ENCODE results near the gene STRAP. TPM values are rescaled to one million over a fixed set of nuclear protein-coding genes. Genes with fewer than 3 reads are reported as not detected.
A peak's percentile ranks its signal among the peaks of the same experiment; 100 is the strongest.

The STRAP gene
- total RNA-seq, 1 experiment from 2014 or later = 205 TPM

DNA sequence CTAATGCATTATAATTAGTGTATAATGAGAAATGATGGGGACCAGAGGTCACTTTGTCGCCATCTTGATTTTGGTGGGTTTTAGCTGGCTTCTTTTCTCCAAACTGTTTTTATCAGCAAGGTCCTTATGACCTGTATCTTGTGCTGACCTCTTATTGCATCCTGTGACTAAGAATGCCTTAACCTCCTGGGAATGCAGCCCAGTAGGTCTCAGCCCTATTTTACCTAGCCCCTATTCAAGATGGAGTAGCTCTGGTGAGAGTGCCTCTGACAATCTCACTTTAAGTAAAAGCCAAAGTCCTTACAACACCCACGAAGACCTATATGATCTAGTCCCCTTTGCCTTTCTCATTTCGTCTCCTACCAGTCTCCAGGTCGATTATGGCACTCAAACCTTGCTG is 28.3 kb upstream of the STRAP start:
- POLR2A ChIA-PET (ENCODE audit: unreplicated experiment) = no interaction called here
- Histone ChIP-seq H3K27ac (no peak overlapping the region), H3K36me3 (ENCODE audit: low read depth) (no peaks in the 10 kb centered on the region), H3K4me2 (no peak overlapping the region), H3K4me1 (replicated peaks; ENCODE audit: insufficient read depth) (peaks cover 26% of the 10 kb centered on the region), H3K4me3 (no peak overlapping the region), H3K27me3 (ENCODE audit: insufficient read depth, low read depth) (no peaks in the 10 kb centered on the region), H4K20me1 (ENCODE audit: insufficient read depth) (no peaks in the 10 kb centered on the region), H3K9me2 (ENCODE audit: insufficient read depth) (no peaks in the 10 kb centered on the region), H3K79me2 (ENCODE audit: low read depth) (no peaks in the 10 kb centered on the region), H3F3A (ENCODE audit: insufficient read depth, low read depth) (peaks cover 14% of the 10 kb centered on the region; the same call in 1 of the 2 replicates), H3K9me3 (ENCODE audit: insufficient read depth, low read depth) (no peaks in the 10 kb centered on the region), H2AFZ (no peak overlapping the region)
- intact Hi-C loops (cut with micrococcal nuclease; ENCODE audit: unreplicated experiment) = loop anchor here (2.0 kb wide), 1 partner anchor 191 kb away; no protein-coding TSS in a partner anchor
- DNase-seq = no peak
- no TSS peak for BruUV-seq (replicated peaks)
- CTCF ChIA-PET = interaction anchor here (0.6 kb wide), 1 partner anchor 51 kb away, joined by 4 read pairs; no protein-coding TSS in a partner anchor
- TF ChIP-seq, protein P1, sequence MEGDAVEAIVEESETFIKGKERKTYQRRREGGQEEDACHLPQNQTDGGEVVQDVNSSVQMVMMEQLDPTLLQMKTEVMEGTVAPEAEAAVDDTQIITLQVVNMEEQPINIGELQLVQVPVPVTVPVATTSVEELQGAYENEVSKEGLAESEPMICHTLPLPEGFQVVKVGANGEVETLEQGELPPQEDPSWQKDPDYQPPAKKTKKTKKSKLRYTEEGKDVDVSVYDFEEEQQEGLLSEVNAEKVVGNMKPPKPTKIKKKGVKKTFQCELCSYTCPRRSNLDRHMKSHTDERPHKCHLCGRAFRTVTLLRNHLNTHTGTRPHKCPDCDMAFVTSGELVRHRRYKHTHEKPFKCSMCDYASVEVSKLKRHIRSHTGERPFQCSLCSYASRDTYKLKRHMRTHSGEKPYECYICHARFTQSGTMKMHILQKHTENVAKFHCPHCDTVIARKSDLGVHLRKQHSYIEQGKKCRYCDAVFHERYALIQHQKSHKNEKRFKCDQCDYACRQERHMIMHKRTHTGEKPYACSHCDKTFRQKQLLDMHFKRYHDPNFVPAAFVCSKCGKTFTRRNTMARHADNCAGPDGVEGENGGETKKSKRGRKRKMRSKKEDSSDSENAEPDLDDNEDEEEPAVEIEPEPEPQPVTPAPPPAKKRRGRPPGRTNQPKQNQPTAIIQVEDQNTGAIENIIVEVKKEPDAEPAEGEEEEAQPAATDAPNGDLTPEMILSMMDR (conservative IDR thresholded peaks at IDR 0.05) = no peak
- no peak for TF ChIP-seq EZH2 (IDR thresholded peaks at IDR 0.05; ENCODE audit: low read depth)

DNA sequence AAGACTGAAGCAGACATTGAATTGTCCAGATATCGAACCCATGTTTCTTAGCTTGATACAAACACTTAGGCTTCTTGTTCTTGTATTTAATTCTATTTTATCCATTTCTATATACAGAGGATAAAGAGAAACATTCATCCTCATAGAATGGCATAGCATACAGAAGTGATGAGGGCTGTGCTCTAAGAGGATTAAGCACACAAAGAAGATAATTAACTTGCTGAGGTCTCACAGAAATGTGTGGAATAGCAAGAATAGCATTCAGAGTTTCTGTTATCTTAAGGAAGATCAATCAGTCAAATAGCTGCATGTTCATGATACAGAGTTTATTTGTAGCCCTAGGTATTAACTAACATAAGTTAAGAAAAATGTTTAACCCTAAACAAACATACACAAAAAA is 27.3 kb upstream of the STRAP start:
- Histone ChIP-seq H3K27ac (peak overlapping the region; percentile 84), H3K9me2 (ENCODE audit: insufficient read depth) (no peaks in the 10 kb centered on the region), H3K4me2 (peak overlapping the region; percentile 60; the same call in 1 of the 2 replicates), H3K79me2 (ENCODE audit: low read depth) (no peaks in the 10 kb centered on the region), H3K4me3 (no peak overlapping the region; the same call in 1 of the 2 replicates), H3K4me1 (replicated peaks; ENCODE audit: insufficient read depth) (peaks cover 26% of the 10 kb centered on the region), H3F3A (ENCODE audit: insufficient read depth, low read depth) (peaks cover 14% of the 10 kb centered on the region; the same call in 1 of the 2 replicates), H4K20me1 (ENCODE audit: insufficient read depth) (no peaks in the 10 kb centered on the region), H3K9me3 (ENCODE audit: insufficient read depth, low read depth) (no peaks in the 10 kb centered on the region), H3K27me3 (ENCODE audit: insufficient read depth, low read depth) (no peaks in the 10 kb centered on the region), H2AFZ (no peak overlapping the region), H3K36me3 (ENCODE audit: low read depth) (no peaks in the 10 kb centered on the region)
- POLR2A ChIA-PET (ENCODE audit: unreplicated experiment) = interaction anchor here (0.6 kb wide), 2 partner anchors 66 to 620 kb away, joined by 3 to 4 read pairs; no protein-coding TSS in a partner anchor
- intact Hi-C loops (cut with micrococcal nuclease; ENCODE audit: unreplicated experiment) = loop anchor here (1.0 to 5.0 kb wide), 3 partner anchors 55 to 192 kb away; no protein-coding TSS in a partner anchor
- BruUV-seq (replicated peaks) = no TSS peak
- CTCF ChIA-PET = interaction anchor here (0.7 to 1.0 kb wide), 3 partner anchors 57 to 270 kb away, joined by 3 to 6 read pairs (median 4); no protein-coding TSS in a partner anchor
- no peak for DNase-seq
- TF ChIP-seq EZH2 (IDR thresholded peaks at IDR 0.05; ENCODE audit: low read depth) = no peak

DNA sequence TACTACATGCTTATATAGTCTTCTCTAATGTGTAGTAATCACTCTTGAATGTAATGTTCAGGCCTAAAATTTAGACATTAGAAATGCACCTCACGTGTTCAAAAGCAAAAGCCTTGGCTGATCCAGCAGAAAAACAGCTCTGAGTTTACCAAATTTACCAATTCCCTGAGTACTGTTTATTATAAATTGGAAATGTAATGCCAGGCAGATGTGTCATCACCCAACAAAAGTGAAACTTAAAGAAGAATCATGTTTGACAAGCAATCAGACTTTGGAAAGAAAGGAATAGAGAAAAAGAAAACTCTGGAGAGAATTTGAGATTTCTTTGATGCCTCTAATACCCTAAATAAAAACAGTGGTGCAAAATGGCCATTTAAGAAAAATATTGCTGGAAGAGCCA is 26.5 kb upstream of the STRAP start:
- Histone ChIP-seq H3K79me2 (ENCODE audit: low read depth) (no peaks in the 10 kb centered on the region), H3K4me2 (peak overlapping the region; percentile 60), H2AFZ (peak overlapping the region; percentile 74), H3K4me3 (peak overlapping the region; percentile 18; the same call in 1 of the 2 replicates), H3K9me2 (ENCODE audit: insufficient read depth) (no peaks in the 10 kb centered on the region), H3K27me3 (ENCODE audit: insufficient read depth, low read depth) (no peaks in the 10 kb centered on the region), H3K27ac (peak overlapping the region; percentile 84), H3K4me1 (replicated peaks; ENCODE audit: insufficient read depth) (peaks cover 26% of the 10 kb centered on the region), H3K36me3 (ENCODE audit: low read depth) (no peaks in the 10 kb centered on the region), H3K9me3 (ENCODE audit: insufficient read depth, low read depth) (no peaks in the 10 kb centered on the region), H3F3A (ENCODE audit: insufficient read depth, low read depth) (peaks cover 14% of the 10 kb centered on the region; the same call in 1 of the 2 replicates), H4K20me1 (ENCODE audit: insufficient read depth) (no peaks in the 10 kb centered on the region)
- no peak for DNase-seq
- ChIA-PET POLR2A (ENCODE audit: unreplicated experiment) (interaction anchor here (0.6 kb wide), 2 partner anchors 67 to 620 kb away, joined by 3 to 4 read pairs; no protein-coding TSS in a partner anchor), CTCF (interaction anchor here (0.6 to 1.0 kb wide), 6 partner anchors 8 to 326 kb away, joined by 3 to 6 read pairs (median 4); no protein-coding TSS in a partner anchor)
- intact Hi-C loops (cut with micrococcal nuclease; ENCODE audit: unreplicated experiment) = loop anchor here (1.0 to 5.0 kb wide), 7 partner anchors 55 to 323 kb away; partner anchors contain the start of gene EPS8
- no TSS peak for BruUV-seq (replicated peaks)
- TF ChIP-seq, protein P1 (conservative IDR thresholded peaks at IDR 0.05) = no peak
- no peak for TF ChIP-seq EZH2 (IDR thresholded peaks at IDR 0.05; ENCODE audit: low read depth)
